HG03064 (cell line): ENCODE measurements around the gene CUBN.
"Not testable (repeated sequence)": the region's sequence is repeated elsewhere in the genome, so short reads cannot be mapped to it uniquely, and the experiment has no call there.

ENCODE experiments used
- ATAC-seq: cut with Tn5 transposase; IDR thresholded peaks from one replicate; pipeline ENCODE4 v1.9.1; 2021; ENCODE audit warnings: low read depth; ENCODE audit not compliant: unreplicated experiment

The CUBN gene

GRCh38 chr10:16845248-16845647 is 284.4 kb downstream of the CUBN start:
- ATAC-seq = no peak

- ATAC-seq = no peak
Measured at GRCh38 chr10:16843252-16843870, 286.2 kb downstream of the CUBN start.

- ATAC-seq = no peak
Measured at GRCh38 chr10:16835228-16835627, 294.4 kb downstream of the CUBN start.

GRCh38 chr10:16832351-16833080 is 297.1 kb downstream of the CUBN start:
- no peak for ATAC-seq

- ATAC-seq = no peak
Measured at GRCh38 chr10:16828701-16829175, 300.9 kb downstream of the CUBN start.

- ATAC-seq = no peak
Measured at GRCh38 chr10:16828114-16828568, 301.5 kb downstream of the CUBN start.

GRCh38 chr10:16827474-16827873 is 302.1 kb downstream of the CUBN start:
- ATAC-seq = not testable (repeated sequence)

- ATAC-seq = no peak
Measured at GRCh38 chr10:16822726-16823360, 306.8 kb downstream of the CUBN start.

- no peak for ATAC-seq
Measured at GRCh38 chr10:16822027-16822426, 307.6 kb downstream of the CUBN start.

- ATAC-seq = no peak
Measured at GRCh38 chr10:16820421-16820820, 309.2 kb downstream of the CUBN start.

GRCh38 chr10:16820018-16820417 is 309.6 kb downstream of the CUBN start:
- ATAC-seq = no peak

- no peak for ATAC-seq
Measured at GRCh38 chr10:16819436-16819835, 310.2 kb downstream of the CUBN start.

GRCh38 chr10:16819026-16819425 is 310.6 kb downstream of the CUBN start:
- no peak for ATAC-seq

GRCh38 chr10:16817125-16818019 is 312.2 kb downstream of the CUBN start, which contains the start of gene RSU1:
TSS of gene RSU1 (minus strand) at chr10:16817424. CDS start at chr10:16817081, 343 bp downstream.
- ATAC-seq = peak; percentile 99

GRCh38 chr10:16816830-16817124 is 312.8 kb downstream of the CUBN start:
- ATAC-seq = no peak

GRCh38 chr10:16816171-16816570 is 313.4 kb downstream of the CUBN start:
- ATAC-seq = no peak

- no peak for ATAC-seq
Measured at GRCh38 chr10:16814012-16814411, 315.6 kb downstream of the CUBN start.

GRCh38 chr10:16812676-16813075 is 316.9 kb downstream of the CUBN start:
- no peak for ATAC-seq

- ATAC-seq = no peak
Measured at GRCh38 chr10:16811765-16812164, 317.8 kb downstream of the CUBN start.

- ATAC-seq = no peak
Measured at GRCh38 chr10:16811292-16811691, 318.3 kb downstream of the CUBN start.
